ENCODE data around the gene ANGPT4. TPM values are rescaled to one million over a fixed set of nuclear protein-coding genes. Genes with fewer than 3 reads are reported as not detected.

The ANGPT4 gene
- total RNA-seq, 2 donors from 2014 or later, result under 0.01 to 0.66 TPM

DNA sequence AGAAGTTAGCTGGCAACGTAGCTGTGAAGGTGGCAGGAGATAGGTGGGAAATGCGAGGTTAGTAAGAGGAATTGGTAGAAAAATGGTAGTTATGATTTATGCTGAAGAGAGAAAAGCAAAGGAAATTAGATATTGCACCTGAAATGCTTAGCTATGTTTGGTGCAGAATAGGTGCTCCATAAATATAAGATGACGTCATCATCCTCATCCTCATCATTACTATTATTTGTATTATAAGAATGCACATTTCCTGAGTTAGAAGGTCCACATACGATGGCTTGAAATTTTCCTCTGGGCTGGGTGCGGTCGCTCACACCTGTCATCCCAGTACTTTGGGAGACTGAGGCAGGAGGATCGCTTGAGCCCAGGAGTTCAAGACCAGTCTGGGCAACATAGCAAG lies 39.5 kb upstream of the ANGPT4 start:
- H3K36me3 ChIP-seq (replicated peaks in 1 of 2; ENCODE audit: insufficient read depth in 1 of 2, low read depth in 2 of 2), result no peaks in the 10 kb centered on the region
- WGBS, 2 donors, result 59 to 64% methylated on average over 7 of the region's 7 CpGs
- no peaks in the 10 kb centered on the region for H3K4me1 ChIP-seq
- TF ChIP-seq, protein P1, sequence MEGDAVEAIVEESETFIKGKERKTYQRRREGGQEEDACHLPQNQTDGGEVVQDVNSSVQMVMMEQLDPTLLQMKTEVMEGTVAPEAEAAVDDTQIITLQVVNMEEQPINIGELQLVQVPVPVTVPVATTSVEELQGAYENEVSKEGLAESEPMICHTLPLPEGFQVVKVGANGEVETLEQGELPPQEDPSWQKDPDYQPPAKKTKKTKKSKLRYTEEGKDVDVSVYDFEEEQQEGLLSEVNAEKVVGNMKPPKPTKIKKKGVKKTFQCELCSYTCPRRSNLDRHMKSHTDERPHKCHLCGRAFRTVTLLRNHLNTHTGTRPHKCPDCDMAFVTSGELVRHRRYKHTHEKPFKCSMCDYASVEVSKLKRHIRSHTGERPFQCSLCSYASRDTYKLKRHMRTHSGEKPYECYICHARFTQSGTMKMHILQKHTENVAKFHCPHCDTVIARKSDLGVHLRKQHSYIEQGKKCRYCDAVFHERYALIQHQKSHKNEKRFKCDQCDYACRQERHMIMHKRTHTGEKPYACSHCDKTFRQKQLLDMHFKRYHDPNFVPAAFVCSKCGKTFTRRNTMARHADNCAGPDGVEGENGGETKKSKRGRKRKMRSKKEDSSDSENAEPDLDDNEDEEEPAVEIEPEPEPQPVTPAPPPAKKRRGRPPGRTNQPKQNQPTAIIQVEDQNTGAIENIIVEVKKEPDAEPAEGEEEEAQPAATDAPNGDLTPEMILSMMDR (IDR thresholded peaks at IDR 0.05), result no peak
- no peak for TF ChIP-seq POLR2A (IDR thresholded peaks at IDR 0.05)
- H3K4me3 ChIP-seq, result no peak overlapping the region
- peaks cover 0 to 8% of the 10 kb centered on the region in 2 donors for H3K27me3 ChIP-seq
- intact Hi-C loops (cut with DNase I), result no loop called here
- no peaks in the 10 kb centered on the region for H3K9me3 ChIP-seq
- DNase-seq (no peak), ATAC-seq (no peak)
- no peak overlapping the region for H3K27ac ChIP-seq

DNA sequence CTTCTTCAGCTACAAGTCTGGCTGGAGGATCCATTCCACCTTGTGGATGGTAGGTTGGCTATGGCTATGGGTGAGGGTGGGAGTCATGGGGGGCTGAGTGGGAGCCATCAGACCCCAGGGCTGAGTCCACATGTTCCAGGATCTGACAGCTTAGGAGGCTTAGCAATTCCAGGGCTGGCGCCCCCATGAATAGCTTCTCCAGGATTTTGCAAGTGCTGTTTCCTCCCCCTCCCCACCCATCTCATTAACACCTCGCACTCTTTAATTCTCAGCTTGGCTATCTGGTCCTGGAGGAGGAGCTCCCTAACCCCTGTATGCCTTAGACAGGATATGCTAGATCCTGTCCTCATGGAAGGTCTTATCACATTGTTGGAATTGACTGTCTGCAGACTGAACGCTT lies 39.0 kb upstream of the ANGPT4 start:
- Histone ChIP-seq H3K36me3 (replicated peaks in 1 of 2; ENCODE audit: insufficient read depth in 1 of 2, low read depth in 2 of 2) (no peaks in the 10 kb centered on the region), H3K27ac (no peak overlapping the region), H3K4me3 (no peak overlapping the region), H3K4me1 (no peaks in the 10 kb centered on the region), H3K27me3 (peaks cover 0 to 8% of the 10 kb centered on the region in 2 donors), H3K9me3 (no peaks in the 10 kb centered on the region)
- DNase-seq, result no peak
- WGBS, 2 donors, result 29 to 38% methylated on average over 3 of the region's 3 CpGs
- TF ChIP-seq POLR2A (IDR thresholded peaks at IDR 0.05), result no peak
- TF ChIP-seq, protein P1 (IDR thresholded peaks at IDR 0.05), result no peak
- ATAC-seq, result no peak
- intact Hi-C loops (cut with DNase I), result no loop called here

DNA sequence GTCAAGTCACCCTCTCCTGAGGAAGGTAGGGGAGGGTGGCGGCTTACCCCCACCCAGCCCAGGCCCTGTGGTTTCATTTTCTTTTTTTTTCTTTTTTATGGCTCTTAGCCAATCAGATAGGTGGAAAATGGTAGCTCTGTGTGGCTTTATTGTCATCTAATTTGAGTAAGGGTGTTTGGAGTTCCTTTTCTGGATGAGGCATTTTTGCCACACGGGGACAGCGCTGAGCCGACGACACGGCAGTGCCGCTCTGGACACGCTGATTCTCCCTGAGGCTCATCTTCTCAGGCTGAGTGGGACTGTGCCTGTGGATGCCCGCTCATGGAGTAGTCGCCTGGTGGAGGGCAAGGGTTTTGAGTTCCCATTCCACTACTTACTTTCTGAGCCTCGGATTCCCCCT lies 37.6 kb upstream of the ANGPT4 start:
- H3K36me3 ChIP-seq (replicated peaks in 1 of 2; ENCODE audit: insufficient read depth in 1 of 2, low read depth in 2 of 2), result no peaks in the 10 kb centered on the region
- ATAC-seq (no peak), DNase-seq (no peak)
- intact Hi-C loops (cut with DNase I), result no loop called here
- H3K4me1 ChIP-seq, result no peaks in the 10 kb centered on the region
- WGBS, 2 donors, result 17 to 21% methylated on average over 10 to 11 of the region's 11 CpGs
- no peak overlapping the region for H3K4me3 ChIP-seq
- H3K27ac ChIP-seq, result no peak overlapping the region
- H3K27me3 ChIP-seq, result peaks cover 0 to 8% of the 10 kb centered on the region in 2 donors
- no peak for TF ChIP-seq POLR2A (IDR thresholded peaks at IDR 0.05)
- TF ChIP-seq, protein P1 (IDR thresholded peaks at IDR 0.05), result no peak
- H3K9me3 ChIP-seq, result no peaks in the 10 kb centered on the region

DNA sequence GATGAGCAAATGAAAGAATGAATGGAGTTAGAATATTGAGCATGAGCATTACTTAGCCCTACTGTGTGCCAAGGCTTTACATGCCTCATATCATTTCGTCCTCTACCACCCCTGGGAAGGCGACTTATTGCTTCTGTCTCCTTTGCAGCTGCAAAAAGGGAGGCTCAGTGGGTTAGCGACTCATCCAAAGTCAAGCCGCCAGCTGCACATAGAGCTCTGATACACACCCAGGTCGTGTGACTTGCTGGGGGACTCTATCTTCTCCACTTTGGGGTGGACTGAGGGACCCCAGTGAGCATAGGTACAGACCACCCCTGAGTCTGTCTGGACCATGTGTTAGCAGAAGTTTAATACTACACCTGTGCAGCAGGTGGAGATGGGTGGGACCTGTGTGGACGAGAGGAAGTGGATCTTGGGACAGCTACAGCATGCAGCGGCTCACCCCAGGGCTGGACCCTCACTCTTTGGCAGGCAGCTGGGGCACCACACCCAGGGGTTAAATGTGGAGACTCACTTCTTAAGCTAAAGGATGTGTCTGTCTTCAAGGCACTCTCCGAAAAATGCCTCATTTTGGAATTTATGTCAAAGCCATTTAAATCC lies 36.2 kb upstream of the ANGPT4 start:
- intact Hi-C loops (cut with DNase I), result no loop called here
- Histone ChIP-seq H3K9me3 (no peaks in the 10 kb centered on the region), H3K36me3 (replicated peaks in 1 of 2; ENCODE audit: insufficient read depth in 1 of 2, low read depth in 2 of 2) (no peaks in the 10 kb centered on the region), H3K4me3 (no peak overlapping the region), H3K27ac (no peak overlapping the region), H3K27me3 (peaks cover 0 to 8% of the 10 kb centered on the region in 2 donors), H3K4me1 (no peaks in the 10 kb centered on the region)
- WGBS, 2 donors, result 56 to 60% methylated on average over 8 of the region's 8 CpGs
- no peak for TF ChIP-seq POLR2A (IDR thresholded peaks at IDR 0.05)
- TF ChIP-seq, protein P1 (IDR thresholded peaks at IDR 0.05), result no peak
- DNase-seq (no peak), ATAC-seq (no peak)

Data from body of pancreas (tissue), 4 donors.